ENCODE measurements around the gene RPL31.

- TF ChIP-seq ZFP3 (CRISPR knock-in tag; IDR thresholded peaks at IDR 0.05) (no peak), ISL1 (CRISPR knock-in tag; IDR thresholded peaks at IDR 0.05) (no peak), ARNTL (CRISPR knock-in tag; IDR thresholded peaks at IDR 0.05; ENCODE audit: borderline replicate concordance, low read depth) (no peak), PATZ1 (CRISPR knock-in tag; IDR thresholded peaks at IDR 0.05; ENCODE audit: borderline replicate concordance) (no peak), RARB (CRISPR knock-in tag; IDR thresholded peaks at IDR 0.05) (no peak), GLIS3 (CRISPR knock-in tag; IDR thresholded peaks at IDR 0.05) (no peak), SNAI2 (CRISPR knock-in tag; IDR thresholded peaks at IDR 0.05) (no peak), TCF4 (CRISPR knock-in tag; IDR thresholded peaks at IDR 0.05; ENCODE audit: borderline replicate concordance) (no peak), PPARA (CRISPR knock-in tag; IDR thresholded peaks at IDR 0.05; ENCODE audit: borderline replicate concordance) (no peak), CSRNP3 (CRISPR knock-in tag; IDR thresholded peaks at IDR 0.05) (no peak)
Observed at GRCh38 chr2:100991404-100991773, 10.7 kb upstream of the RPL31 start.

All from SK-N-SH treated with all-trans-retinoic acid at 6 μM for 48 hours (cell line).